HG02642 (cell line): Measurements from ENCODE around the gene CCDC88B.

Experiments
- ATAC-seq: cut with Tn5 transposase; IDR thresholded peaks from one replicate; pipeline ENCODE4 v1.9.1; 2021; ENCODE audit warnings: mild to moderate bottlenecking; ENCODE audit not compliant: unreplicated experiment, poor library complexity

The CCDC88B gene

GRCh38 chr11:64342869-64343745, 3.1 kb downstream of the CCDC88B start:
- no peak for ATAC-seq

- ATAC-seq = no peak
Observed at GRCh38 chr11:64343767-64344559, 4.0 kb downstream of the CCDC88B start.

- ATAC-seq = no peak
Observed at GRCh38 chr11:64344787-64345186, 4.8 kb downstream of the CCDC88B start.

- ATAC-seq = no peak
Observed at GRCh38 chr11:64347193-64347867, 7.3 kb downstream of the CCDC88B start.

- no peak for ATAC-seq
Observed at GRCh38 chr11:64348383-64349024, 8.5 kb downstream of the CCDC88B start.

GRCh38 chr11:64349025-64349387, 9.0 kb downstream of the CCDC88B start:
- ATAC-seq = no peak

GRCh38 chr11:64349404-64349803, 9.4 kb downstream of the CCDC88B start:
- no peak for ATAC-seq

- ATAC-seq = no peak
Observed at GRCh38 chr11:64351136-64351631, 11.2 kb downstream of the CCDC88B start.

GRCh38 chr11:64352099-64352994, 12.3 kb downstream of the CCDC88B start:
- no peak for ATAC-seq

- ATAC-seq = no peak
Observed at GRCh38 chr11:64352995-64353714, 13.2 kb downstream of the CCDC88B start.

- no peak for ATAC-seq
Observed at GRCh38 chr11:64353715-64354506, 13.9 kb downstream of the CCDC88B start.

GRCh38 chr11:64355078-64355940, 15.3 kb downstream of the CCDC88B start:
- no peak for ATAC-seq

- no peak for ATAC-seq
Observed at GRCh38 chr11:64356498-64357411, 16.8 kb downstream of the CCDC88B start.

GRCh38 chr11:64357446-64357845, 17.4 kb downstream of the CCDC88B start:
- ATAC-seq = no peak

GRCh38 chr11:64357904-64358535, 18.0 kb downstream of the CCDC88B start:
- no peak for ATAC-seq

- no peak for ATAC-seq
Observed at GRCh38 chr11:64358536-64358906, 18.5 kb downstream of the CCDC88B start.
